Measurements from ENCODE around the gene AP1G2. TPM values are rescaled to one million over a fixed set of nuclear protein-coding genes. Genes with fewer than 3 reads are reported as not detected.

Gene AP1G2
- polyA plus RNA-seq, 1 of the 3 experiments (the other 2 are of a cell fraction) = 88.3 TPM

- Histone ChIP-seq H3K27ac (ENCODE audit: low read depth in 2 of 2, low read length in 1 of 2) (no peak overlapping the region), H3K27me3 (ENCODE audit: insufficient read depth) (no peaks in the 10 kb centered on the region; the same call in 1 of the 2 replicates), H3K36me3 (replicated peaks in 1 of 2; ENCODE audit: control insufficient read depth in 1 of 2, insufficient read depth in 2 of 2, low read length in 1 of 2) (no peaks in the 10 kb centered on the region), H3K4me1 (ENCODE audit: control insufficient read depth in 1 of 2, insufficient read depth in 2 of 2, low read depth in 1 of 2, low read length in 1 of 2) (no peaks in the 10 kb centered on the region), H4K20me1 (ENCODE audit: insufficient read depth) (no peaks in the 10 kb centered on the region; the same call in 1 of the 2 replicates), H3K4me3 (ENCODE audit: low read depth in 2 of 2, low read length in 1 of 2) (no peak overlapping the region), H3K79me2 (ENCODE audit: insufficient read depth) (no peaks in the 10 kb centered on the region), H3K4me2 (no peak overlapping the region), H3K9ac (no peak overlapping the region), H3K9me3 (no peaks in the 10 kb centered on the region), H3K9me2 (no peaks in the 10 kb centered on the region), H2AFZ (ENCODE audit: low read depth) (no peak overlapping the region), H3F3A (replicated peaks; ENCODE audit: insufficient read depth) (no peaks in the 10 kb centered on the region)
- CTCF ChIA-PET = interaction anchor here (0.7 to 1.4 kb wide), 2 partner anchors 15 to 326 kb away, joined by 3 to 6 read pairs; no protein-coding TSS in a partner anchor
- TF ChIP-seq REST (IDR thresholded peaks at IDR 0.05; ENCODE audit: low read depth, low read length) (no peak), JUND (IDR thresholded peaks at IDR 0.05) (no peak), FOSL2 (IDR thresholded peaks at IDR 0.05; ENCODE audit: borderline replicate concordance, low read depth) (no peak), NRF1 (IDR thresholded peaks at IDR 0.05; ENCODE audit: low read depth, low read length) (no peak), MAX (IDR thresholded peaks at IDR 0.05; ENCODE audit: low read depth) (no peak), NFIC (IDR thresholded peaks at IDR 0.05; ENCODE audit: borderline replicate concordance) (no peak), MXI1 (IDR thresholded peaks at IDR 0.05; ENCODE audit: low read depth, low read length) (no peak), PBX3 (IDR thresholded peaks at IDR 0.05) (no peak), YY1 (IDR thresholded peaks at IDR 0.05; ENCODE audit: low read depth) (no peak), FOXJ3 (CRISPR knock-in tag; IDR thresholded peaks at IDR 0.05) (no peak), SMC3 (IDR thresholded peaks at IDR 0.05; ENCODE audit: low read depth, low read length) (no peak), CHD2 (IDR thresholded peaks at IDR 0.05; ENCODE audit: low read length, partially characterized antibody) (no peak), TEAD4 (IDR thresholded peaks at IDR 0.05; ENCODE audit: borderline replicate concordance, insufficient read depth) (no peak), TCF12 (IDR thresholded peaks at IDR 0.05) (no peak), EZH2phosphoT487 (IDR thresholded peaks at IDR 0.05; ENCODE audit: borderline replicate concordance, low read depth) (no peak), RFX5 (IDR thresholded peaks at IDR 0.05; ENCODE audit: low read length) (no peak), TAF1 (IDR thresholded peaks at IDR 0.05; ENCODE audit: borderline replicate concordance, low read depth, low read length) (no peak), GABPA (IDR thresholded peaks at IDR 0.05; ENCODE audit: low read depth) (no peak)
- WGBS (ENCODE audit: low lambda C conversion rate) = 50% methylated on average over 3 of the region's 3 CpGs
- DNase-seq = no peak
- POLR2A ChIA-PET = no interaction called here
Measured at GRCh38 chr14:23604675-23605170, 37.1 kb upstream of the AP1G2 start.
